NT2/D1 (cell line): ENCODE measurements around the gene ATPAF1.

ENCODE experiments used
- DNase-seq: peaks from one replicate; pipeline ENCODE4 v3.0.0-alpha.2; 2011; ENCODE audit warnings: low read depth, low spot score
- H3K27me3 ChIP-seq: 2 replicates; pipeline ENCODE4 v1.6.0; 2011; ENCODE audit warnings: mild to moderate bottlenecking; ENCODE audit not compliant: insufficient read length, insufficient read depth
- H3K36me3 ChIP-seq: 2 replicates; pipeline ENCODE4 v1.6.1; 2011; ENCODE audit warnings: mild to moderate bottlenecking, low read length, mixed read lengths; ENCODE audit not compliant: insufficient read depth, insufficient read length
- H3K4me1 ChIP-seq: 2 replicates; pipeline ENCODE4 v1.5.1; 2011; ENCODE audit not compliant: insufficient read depth, insufficient read length
- H3K4me3 ChIP-seq: 2 replicates; pipeline ENCODE4 v1.5.1; 2011; ENCODE audit warnings: low read depth; ENCODE audit not compliant: insufficient read length
- H3K9ac ChIP-seq: 2 replicates; pipeline ENCODE4 v1.6.0; 2011; ENCODE audit warnings: low read depth; ENCODE audit not compliant: insufficient read length
- H3K9me3 ChIP-seq: 2 replicates; pipeline ENCODE4 v1.5.1; 2011; ENCODE audit warnings: mild to moderate bottlenecking, low read length; ENCODE audit not compliant: insufficient read depth
- SUZ12 ChIP-seq: IDR thresholded peaks from 2 replicates; pipeline ENCODE4 v1.6.1; 2011; ENCODE audit not compliant: insufficient read length, insufficient read depth; ENCODE audit errors: extremely low read depth
- YY1 ChIP-seq: IDR thresholded peaks from 2 replicates; pipeline ENCODE4 v1.6.1; 2011; ENCODE audit not compliant: insufficient read length, insufficient read depth
- ZNF274 ChIP-seq: IDR thresholded peaks from 2 replicates; pipeline ENCODE4 v1.6.1; 2011; ENCODE audit warnings: mild to moderate bottlenecking, low read depth, low read length

Gene ATPAF1

GRCh38 chr1:46635205-46635604 lies 33.0 kb downstream of the ATPAF1 start:
- no peaks in the 10 kb centered on the region for H3K27me3 ChIP-seq
- H3K4me1 ChIP-seq: no peaks in the 10 kb centered on the region
- H3K9ac ChIP-seq: no peak overlapping the region
- DNase-seq: no peak
- H3K36me3 ChIP-seq: peaks cover 77% of the 10 kb centered on the region
- no peak overlapping the region for H3K4me3 ChIP-seq
- no peaks in the 10 kb centered on the region for H3K9me3 ChIP-seq
- no peak for TF ChIP-seq ZNF274
- TF ChIP-seq SUZ12: no peak
- no peak for TF ChIP-seq YY1

DNA sequence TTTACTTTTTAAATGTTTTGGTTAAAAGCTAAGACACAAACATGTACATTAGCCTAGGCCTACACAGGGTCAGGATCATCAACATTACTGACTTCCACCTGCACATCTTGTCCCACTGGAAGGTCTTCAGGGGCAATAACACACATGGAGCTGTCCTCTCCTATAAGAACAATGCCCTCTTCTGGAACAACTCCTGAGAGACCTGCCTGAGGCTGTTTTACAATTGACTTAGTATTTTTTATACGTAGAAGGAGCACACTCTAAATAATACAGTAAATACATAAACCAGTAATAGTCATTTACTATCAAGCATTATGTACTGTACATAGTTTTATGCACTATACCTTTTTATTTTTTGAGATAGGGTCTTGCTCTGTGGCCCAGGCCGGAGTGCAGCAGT lies 37.4 kb downstream of the ATPAF1 start:
- no peaks in the 10 kb centered on the region for H3K9me3 ChIP-seq
- no peak overlapping the region for H3K4me3 ChIP-seq
- TF ChIP-seq ZNF274: no peak
- TF ChIP-seq YY1: no peak
- no peak for TF ChIP-seq SUZ12
- no peaks in the 10 kb centered on the region for H3K4me1 ChIP-seq
- DNase-seq: no peak
- peaks cover 58% of the 10 kb centered on the region for H3K36me3 ChIP-seq
- no peaks in the 10 kb centered on the region for H3K27me3 ChIP-seq
- H3K9ac ChIP-seq: no peak overlapping the region

DNA sequence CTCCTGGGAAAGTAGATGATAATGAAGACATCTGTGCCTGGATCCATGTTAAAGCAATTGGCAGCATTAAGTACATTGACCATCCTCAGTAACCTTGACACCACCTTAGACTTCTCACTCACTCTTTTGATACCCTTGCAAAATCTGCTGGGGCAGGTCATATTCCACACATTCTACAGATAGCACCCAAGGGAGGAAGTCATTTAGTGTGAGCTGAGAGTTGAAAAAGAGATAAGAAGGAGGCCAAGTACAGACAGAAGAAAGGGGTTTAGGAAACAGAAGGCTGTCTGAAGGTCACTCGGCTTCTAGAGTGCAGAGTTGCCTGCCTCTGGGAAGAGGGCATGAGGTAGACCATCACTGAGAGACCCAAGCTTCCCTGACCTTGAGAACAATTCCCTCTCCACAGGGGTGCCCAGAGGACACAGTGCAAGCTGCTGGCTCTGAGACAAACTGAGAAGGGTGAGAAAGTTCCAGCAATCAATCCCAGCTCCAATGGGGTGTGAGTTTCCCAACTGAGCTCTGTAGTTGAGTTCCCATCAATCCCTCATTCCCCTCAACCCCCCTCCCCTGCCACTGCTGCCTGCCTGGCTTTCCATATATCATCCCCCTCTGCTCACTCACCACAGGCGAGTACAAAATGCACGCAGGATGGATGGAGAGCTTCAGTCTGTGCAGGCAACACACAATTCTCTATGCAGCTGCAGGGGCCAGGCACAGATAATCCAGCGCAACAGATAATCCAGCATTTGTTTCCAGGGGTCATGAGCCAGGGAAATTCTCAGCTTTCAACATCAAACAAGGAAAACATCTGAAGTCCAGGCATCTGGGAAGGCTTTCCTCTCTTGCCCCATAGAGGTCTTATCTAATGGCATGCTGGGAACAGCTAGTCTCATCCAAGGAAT lies 44.2 kb downstream of the ATPAF1 start:
- Histone ChIP-seq H3K4me3 (no peak overlapping the region), H3K9ac (no peak overlapping the region), H3K36me3 (no peaks in the 10 kb centered on the region), H3K9me3 (no peaks in the 10 kb centered on the region), H3K4me1 (peaks cover 7% of the 10 kb centered on the region), H3K27me3 (peaks cover 11% of the 10 kb centered on the region)
- no peak for TF ChIP-seq ZNF274
- no peak for DNase-seq

- Histone ChIP-seq H3K27me3 (peaks cover 27% of the 10 kb centered on the region), H3K9me3 (no peaks in the 10 kb centered on the region), H3K4me3 (no peak overlapping the region), H3K36me3 (no peaks in the 10 kb centered on the region), H3K9ac (no peak overlapping the region), H3K4me1 (peaks cover 8% of the 10 kb centered on the region)
- no peak for DNase-seq
- TF ChIP-seq ZNF274 (no peak), SUZ12 (no peak), YY1 (no peak)
These were observed 45.8 kb downstream of the ATPAF1 start for GRCh38 chr1:46622344-46622743.

- Histone ChIP-seq H3K27me3 (peaks cover 31% of the 10 kb centered on the region), H3K36me3 (no peaks in the 10 kb centered on the region), H3K4me3 (no peak overlapping the region), H3K9me3 (no peaks in the 10 kb centered on the region), H3K4me1 (peaks cover 12% of the 10 kb centered on the region), H3K9ac (no peak overlapping the region)
- no peak for DNase-seq
- TF ChIP-seq YY1 (no peak), SUZ12 (no peak), ZNF274 (no peak)
These were observed 46.2 kb downstream of the ATPAF1 start for GRCh38 chr1:46621930-46622329.

- Histone ChIP-seq H3K27me3 (peaks cover 48% of the 10 kb centered on the region), H3K4me1 (peaks cover 20% of the 10 kb centered on the region), H3K9me3 (no peaks in the 10 kb centered on the region), H3K9ac (no peak overlapping the region), H3K4me3 (no peak overlapping the region), H3K36me3 (no peaks in the 10 kb centered on the region)
- DNase-seq: no peak
- TF ChIP-seq ZNF274: no peak
- no peak for TF ChIP-seq YY1
- TF ChIP-seq SUZ12: no peak
These were observed 48.4 kb downstream of the ATPAF1 start for GRCh38 chr1:46619656-46620258.

GRCh38 chr1:46618754-46619415 lies 49.3 kb downstream of the ATPAF1 start:
- H3K9ac ChIP-seq: no peak overlapping the region
- H3K27me3 ChIP-seq: peaks cover 48% of the 10 kb centered on the region
- TF ChIP-seq YY1 (no peak), SUZ12 (no peak), ZNF274 (no peak)
- DNase-seq: no peak
- H3K36me3 ChIP-seq: no peaks in the 10 kb centered on the region
- H3K4me1 ChIP-seq: peaks cover 22% of the 10 kb centered on the region
- H3K4me3 ChIP-seq: no peak overlapping the region
- H3K9me3 ChIP-seq: no peaks in the 10 kb centered on the region
